SK-MEL-5 (cell line): ENCODE results near the gene CYLD. TPM values are rescaled to one million over a fixed set of nuclear protein-coding genes. Genes with fewer than 3 reads are reported as not detected.

ENCODE experiments used
- DNase-seq: peaks from one replicate; pipeline ENCODE4 v3.0.0-alpha.2; 2016; ENCODE audit warnings: low read depth, low spot score
- in situ Hi-C: cut with HindIII; loops from 2 replicates; pipeline ENCODE4 v1.10.0; 2016; ENCODE audit warnings: low sequenced_read_pairs, high pct_unique_total_duplicates, low pct_unique_long_range_greater_than_20kb
- total RNA-seq: library from RNA; depleted of rRNA; stranded (reverse); fragments of >200 nt; shearing (Covaris generic); gene quantifications from 2 replicates; pipeline ENCODE4 v1.2.3, GENCODE V29; 2014

Gene CYLD
- total RNA-seq, 1 experiment from 2014 or later: 13.4 TPM

GRCh38 chr16:50708373-50709060 is 33.4 kb upstream of the CYLD start:
- in situ Hi-C loops: no loop called here
- no peak for DNase-seq

DNA sequence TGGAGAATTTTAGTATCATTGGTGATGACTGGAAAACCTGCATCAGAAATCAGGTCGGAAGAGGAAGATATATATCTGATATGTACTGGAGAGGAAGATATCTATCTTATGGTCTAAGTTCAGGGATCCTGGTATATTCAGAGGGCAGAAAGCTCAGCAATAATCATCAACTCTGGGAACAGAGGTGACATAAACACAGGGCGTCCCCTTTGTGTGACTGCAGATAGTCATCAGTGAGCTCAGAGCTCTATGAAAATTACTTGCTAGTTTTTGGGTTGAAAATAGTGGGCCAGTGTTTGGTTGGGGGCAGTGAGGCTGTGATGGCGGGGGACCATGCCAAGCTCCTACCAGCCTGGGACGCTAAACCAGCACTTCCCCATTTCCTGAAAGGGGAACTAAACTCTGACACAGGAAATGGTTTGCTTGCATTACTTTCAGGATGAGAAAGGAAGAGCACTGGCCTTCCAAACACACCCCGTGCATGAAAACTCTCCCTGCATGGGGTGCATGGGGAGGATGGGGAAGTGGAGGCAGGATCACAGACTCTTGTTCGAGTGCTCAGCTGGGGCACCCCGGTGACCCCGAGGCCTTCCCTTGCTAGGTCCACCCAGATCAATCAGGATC is 32.7 kb upstream of the CYLD start:
- in situ Hi-C loops: no loop called here
- no peak for DNase-seq

GRCh38 chr16:50709980-50710379 is 31.9 kb upstream of the CYLD start:
- DNase-seq: no peak
- in situ Hi-C loops: no loop called here

GRCh38 chr16:50711040-50711439 is 30.8 kb upstream of the CYLD start:
- DNase-seq: no peak

DNA sequence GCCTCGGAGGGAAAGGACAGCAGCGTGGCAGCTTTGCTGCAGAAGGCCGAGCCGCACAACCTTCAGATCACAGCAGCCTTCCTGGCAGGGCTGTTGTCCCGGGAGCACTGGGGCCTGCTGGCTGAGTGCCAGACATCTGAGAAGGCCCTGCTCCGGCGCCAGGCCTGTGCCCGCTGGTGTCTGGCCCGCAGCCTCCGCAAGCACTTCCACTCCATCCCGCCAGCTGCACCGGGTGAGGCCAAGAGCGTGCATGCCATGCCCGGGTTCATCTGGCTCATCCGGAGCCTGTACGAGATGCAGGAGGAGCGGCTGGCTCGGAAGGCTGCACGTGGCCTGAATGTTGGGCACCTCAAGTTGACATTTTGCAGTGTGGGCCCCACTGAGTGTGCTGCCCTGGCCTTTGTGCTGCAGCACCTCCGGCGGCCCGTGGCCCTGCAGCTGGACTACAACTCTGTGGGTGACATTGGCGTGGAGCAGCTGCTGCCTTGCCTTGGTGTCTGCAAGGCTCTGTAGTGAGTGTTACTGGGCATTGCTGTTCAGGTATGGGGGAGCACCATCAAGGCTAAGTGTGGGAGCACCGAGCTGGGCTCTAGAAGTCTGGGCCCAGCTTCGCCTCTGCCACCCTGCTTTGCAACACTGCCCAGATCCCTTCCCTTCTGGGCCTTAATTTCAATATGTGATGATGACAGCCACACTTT is 29.9 kb upstream of the CYLD start:
- in situ Hi-C loops: no loop called here
- DNase-seq: no peak

More at GRCh38 chr16:50711040-50711439, 30.8 kb upstream of the CYLD start:
- in situ Hi-C loops: no loop called here

- no peak for DNase-seq
- in situ Hi-C loops: no loop called here
These were observed 29.4 kb upstream of the CYLD start for GRCh38 chr16:50712560-50712898.

DNA sequence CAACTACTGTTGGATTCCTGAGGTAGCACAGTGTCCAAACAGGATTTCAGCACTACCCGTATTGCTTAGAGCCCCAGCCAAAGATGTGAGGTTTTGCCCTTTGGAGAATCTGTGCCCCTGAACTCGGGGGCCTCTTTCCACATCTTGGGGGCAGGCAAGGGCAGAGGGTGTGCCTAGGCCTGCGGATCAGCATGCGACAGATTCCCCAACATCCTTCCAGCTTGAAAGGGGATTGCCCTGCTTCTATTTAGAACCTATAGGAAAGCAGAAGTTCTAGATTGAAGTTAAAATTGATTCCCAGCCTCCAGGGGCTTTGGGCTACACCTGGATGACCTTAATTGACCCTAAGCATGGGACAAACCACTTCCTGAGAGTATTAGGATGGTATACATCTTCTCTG is 28.9 kb upstream of the CYLD start:
- in situ Hi-C loops: no loop called here

DNA sequence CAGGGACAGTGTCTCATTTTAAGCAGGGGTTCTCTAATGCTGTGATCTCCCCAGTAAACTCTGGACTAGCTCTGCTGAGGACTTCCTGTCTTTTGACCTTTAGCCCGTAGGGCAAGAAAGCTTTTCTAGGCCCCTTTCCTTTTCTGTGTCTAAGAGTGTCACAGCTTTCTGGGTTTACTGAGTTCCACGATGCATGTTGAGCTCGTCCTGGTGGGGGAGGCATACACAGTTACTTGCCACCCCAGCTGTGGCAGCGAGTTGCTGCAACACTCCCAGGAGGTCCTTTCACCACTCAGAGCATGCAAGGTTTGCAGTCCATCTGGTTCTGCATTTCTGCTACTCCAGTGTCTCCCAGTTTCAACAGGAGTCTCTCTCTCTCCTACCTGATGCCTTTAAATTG is 24.8 kb upstream of the CYLD start:
- in situ Hi-C loops: no loop called here

More for the DNA sequence above, 28.9 kb upstream of the CYLD start:
- DNase-seq: no peak

DNA sequence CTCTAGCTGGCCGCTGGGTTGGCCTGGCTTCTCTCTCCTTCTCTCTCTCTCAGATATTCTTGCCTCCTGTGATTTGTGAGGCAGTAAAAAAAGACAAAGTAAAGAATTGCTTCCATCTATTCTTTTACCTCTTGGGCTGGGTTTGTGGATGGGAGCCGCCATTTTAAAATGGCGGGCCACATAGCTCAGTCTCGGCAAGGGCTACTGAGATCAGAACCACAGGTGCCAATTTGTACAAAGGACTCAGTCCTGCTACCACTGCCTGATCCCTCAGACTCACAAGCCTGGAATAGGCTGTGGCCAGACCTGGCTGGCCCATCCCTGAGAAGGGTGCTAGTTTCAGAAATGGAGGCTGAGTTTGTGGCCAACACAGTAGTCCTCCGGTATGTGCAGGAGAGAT is 24.4 kb upstream of the CYLD start:
- in situ Hi-C loops: no loop called here
- no peak for DNase-seq

More for the DNA sequence above, 24.8 kb upstream of the CYLD start:
- DNase-seq: no peak

DNA sequence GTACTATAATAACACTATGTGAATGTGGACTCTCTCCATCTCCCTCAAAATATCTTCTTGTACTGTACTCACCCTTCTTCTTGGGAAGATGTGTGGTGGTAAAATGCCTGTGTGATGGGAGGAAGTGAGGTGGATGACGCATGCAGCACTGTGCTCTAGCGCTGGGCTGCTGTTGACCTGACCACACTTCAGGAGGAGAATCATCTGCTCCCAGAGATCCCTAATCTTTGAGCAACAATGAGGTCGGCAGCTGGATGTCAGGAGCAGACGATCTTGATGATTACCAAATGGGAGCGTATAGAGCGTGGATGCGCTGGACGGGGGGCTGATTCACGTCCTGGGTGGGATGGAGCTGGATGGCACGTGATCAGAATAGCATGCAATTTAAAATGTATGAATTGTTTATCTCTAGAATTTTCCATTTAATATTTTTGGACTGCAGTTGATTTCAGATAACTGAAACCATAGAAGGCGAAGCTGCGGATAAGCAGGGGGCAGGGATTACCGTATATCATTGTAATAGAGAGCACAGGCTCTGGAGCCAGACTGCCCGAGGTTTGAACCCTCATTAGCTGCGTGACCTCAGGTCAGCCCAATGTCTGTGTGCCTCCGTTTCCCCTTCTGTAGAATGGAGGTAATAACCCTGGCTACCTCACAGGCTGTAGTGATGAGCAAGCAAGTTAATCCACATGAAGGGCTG is 23.7 kb upstream of the CYLD start:
- in situ Hi-C loops: no loop called here
- DNase-seq: no peak

- in situ Hi-C loops: no loop called here
- no peak for DNase-seq
These were observed 23.0 kb upstream of the CYLD start for GRCh38 chr16:50718761-50719400.

DNA sequence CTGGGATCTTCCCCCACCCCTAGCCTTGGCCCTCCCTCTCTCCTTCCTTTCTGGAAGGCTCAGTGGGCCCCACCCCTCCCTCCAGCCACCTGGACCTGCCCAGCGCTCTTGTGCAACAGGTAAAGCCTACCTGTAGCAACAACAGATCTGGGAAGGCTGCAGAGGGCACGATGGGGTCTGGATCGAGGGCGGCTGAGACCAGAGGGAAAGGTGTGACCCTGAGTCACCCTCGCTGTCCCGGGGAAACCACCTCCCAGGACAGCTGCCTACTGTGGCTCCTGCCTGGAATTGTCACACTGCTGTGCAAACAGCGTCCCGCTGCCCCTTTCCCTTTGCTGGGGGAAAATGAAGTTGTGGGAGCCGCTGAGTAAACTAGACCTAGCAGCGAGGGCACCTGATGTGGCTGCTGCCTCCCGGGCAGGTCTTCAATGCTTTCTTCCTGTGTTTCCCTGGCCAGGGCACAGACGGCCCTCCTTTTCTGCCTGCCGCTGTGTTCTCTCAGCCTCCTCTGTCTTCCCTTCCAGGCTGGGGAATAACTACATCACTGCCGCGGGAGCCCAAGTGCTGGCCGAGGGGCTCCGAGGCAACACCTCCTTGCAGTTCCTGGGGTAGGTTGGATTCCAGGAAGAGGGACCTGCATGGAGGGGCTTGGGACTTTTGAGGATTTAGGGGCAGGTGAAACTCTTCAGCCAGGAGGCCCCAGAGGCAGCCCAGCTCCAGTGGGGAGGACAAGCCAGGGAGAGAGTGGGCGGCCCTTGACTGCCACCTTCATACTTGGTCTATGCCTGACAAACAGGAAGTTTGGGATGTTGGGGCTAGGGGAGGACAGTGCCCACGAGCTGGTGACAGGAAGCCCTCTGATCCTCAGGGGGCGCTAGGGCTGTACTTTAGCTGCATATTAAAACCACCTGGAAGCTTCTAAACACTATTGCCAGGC is 22.2 kb upstream of the CYLD start:
- in situ Hi-C loops: no loop called here

DNA sequence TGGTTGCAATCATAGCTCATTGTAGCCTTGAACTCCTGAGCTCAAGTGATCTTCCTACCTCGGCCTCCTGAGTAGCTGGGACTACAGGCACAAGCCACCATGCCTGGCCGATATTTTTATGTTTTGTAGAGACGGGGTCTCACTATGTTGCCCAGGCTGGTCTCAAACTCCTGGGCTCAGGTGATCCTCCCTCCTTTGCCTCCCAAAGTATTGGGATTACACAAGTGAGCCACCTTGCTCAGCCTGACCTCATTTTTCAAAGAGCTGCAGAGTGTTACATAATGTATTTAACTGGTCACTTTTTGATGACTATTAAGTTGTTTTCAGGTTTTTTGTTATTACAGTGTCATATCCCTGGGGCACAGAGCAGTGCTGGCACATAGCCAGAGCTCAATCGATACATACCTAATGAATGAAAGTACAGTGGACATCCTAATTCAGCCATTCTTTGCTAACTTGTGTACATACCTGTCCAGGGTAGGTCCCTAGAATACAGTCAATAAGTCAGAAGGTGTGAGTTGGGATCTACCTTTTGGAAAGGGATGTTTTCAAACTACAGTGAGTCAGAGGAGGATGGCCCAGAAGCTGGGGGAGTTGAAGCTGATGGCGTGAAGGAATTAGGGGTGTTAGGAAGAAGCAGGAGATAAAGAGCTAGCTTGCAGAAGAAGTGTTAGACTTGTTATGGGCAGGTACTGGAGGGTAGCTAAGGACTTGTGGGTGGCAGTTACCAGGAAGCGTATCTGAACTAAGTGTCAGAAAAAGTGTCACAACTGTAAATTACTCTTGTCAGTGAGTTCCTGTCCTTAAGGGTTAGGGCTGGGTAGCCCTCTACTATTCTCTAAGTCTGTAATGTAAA is 20.1 kb upstream of the CYLD start:
- no peak for DNase-seq
- in situ Hi-C loops: no loop called here

More for the DNA sequence above, 22.2 kb upstream of the CYLD start:
- DNase-seq: no peak

DNA sequence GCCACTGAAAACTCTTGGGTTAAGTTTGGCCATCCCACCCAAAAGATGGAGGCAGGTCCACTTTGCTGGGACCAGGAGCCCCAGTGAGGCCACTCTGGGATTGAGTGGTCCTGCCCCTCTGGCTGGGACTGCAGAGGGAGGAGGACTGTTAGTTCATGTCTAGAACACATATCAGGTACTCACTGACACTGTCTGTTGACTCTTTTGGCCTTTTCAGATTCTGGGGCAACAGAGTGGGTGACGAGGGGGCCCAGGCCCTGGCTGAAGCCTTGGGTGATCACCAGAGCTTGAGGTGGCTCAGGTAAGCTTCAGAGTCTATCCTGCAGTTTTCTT is 19.5 kb upstream of the CYLD start:
- in situ Hi-C loops: no loop called here
- DNase-seq: no peak

- in situ Hi-C loops: no loop called here
- no peak for DNase-seq
These were observed 18.9 kb upstream of the CYLD start for GRCh38 chr16:50722960-50723359.

- no peak for DNase-seq
- in situ Hi-C loops: no loop called here
These were observed 17.6 kb upstream of the CYLD start for GRCh38 chr16:50724306-50724705.
